GM19099 (cell line): ENCODE data around the gene GPR160.

Source experiments
- POLR2A ChIP-seq: IDR thresholded peaks from 3 replicates; pipeline ENCODE4 v1.6.1; 2011; ENCODE audit warnings: low read depth; ENCODE audit not compliant: insufficient read length; ENCODE audit errors: extremely low read depth

GPR160 gene

GRCh38 chr3:170128259-170128976 lies 90.6 kb downstream of the GPR160 start:
- no peak for TF ChIP-seq POLR2A

GRCh38 chr3:170128977-170129431 lies 91.2 kb downstream of the GPR160 start:
- TF ChIP-seq POLR2A, result no peak

GRCh38 chr3:170130532-170130931 lies 92.7 kb downstream of the GPR160 start:
- no peak for TF ChIP-seq POLR2A

DNA sequence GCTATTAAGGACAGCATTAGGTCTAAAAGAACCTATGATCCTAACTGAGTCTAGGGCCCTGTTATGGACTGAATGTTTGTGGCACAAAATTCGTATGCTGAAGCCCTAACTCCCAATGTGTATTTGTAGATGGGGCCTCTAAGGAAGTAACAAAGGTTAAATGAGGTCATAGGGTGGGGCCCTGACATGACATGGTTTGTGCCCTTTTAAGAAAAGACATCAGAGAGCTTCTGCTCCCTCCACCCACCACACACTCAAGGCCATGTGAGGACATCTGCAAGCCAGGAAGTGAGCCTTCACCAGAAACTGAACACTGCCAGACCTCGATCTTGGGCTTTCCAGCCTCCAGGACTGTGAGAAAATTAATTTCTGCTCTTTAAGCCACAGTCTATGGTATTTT lies 94.5 kb downstream of the GPR160 start:
- no peak for TF ChIP-seq POLR2A
